Stimulated activated CD4-positive, alpha-beta T cell treated with anti-CD3 and anti-CD28 coated beads, Interleukin-2, amount 100 ng/mL, for 24 hours (primary cell): ENCODE data around the gene ELMO2.

ENCODE experiments used
- DNase-seq, 2 donors: peaks; one replicate each; pipeline ENCODE4 v3.0.0-alpha.2; 2020

Gene ELMO2

GRCh38 chr20:46365487-46366220 lies 40.8 kb downstream of the ELMO2 start:
- no peak for DNase-seq

GRCh38 chr20:46364670-46365486 lies 41.5 kb downstream of the ELMO2 start:
- DNase-seq = no peak

DNA sequence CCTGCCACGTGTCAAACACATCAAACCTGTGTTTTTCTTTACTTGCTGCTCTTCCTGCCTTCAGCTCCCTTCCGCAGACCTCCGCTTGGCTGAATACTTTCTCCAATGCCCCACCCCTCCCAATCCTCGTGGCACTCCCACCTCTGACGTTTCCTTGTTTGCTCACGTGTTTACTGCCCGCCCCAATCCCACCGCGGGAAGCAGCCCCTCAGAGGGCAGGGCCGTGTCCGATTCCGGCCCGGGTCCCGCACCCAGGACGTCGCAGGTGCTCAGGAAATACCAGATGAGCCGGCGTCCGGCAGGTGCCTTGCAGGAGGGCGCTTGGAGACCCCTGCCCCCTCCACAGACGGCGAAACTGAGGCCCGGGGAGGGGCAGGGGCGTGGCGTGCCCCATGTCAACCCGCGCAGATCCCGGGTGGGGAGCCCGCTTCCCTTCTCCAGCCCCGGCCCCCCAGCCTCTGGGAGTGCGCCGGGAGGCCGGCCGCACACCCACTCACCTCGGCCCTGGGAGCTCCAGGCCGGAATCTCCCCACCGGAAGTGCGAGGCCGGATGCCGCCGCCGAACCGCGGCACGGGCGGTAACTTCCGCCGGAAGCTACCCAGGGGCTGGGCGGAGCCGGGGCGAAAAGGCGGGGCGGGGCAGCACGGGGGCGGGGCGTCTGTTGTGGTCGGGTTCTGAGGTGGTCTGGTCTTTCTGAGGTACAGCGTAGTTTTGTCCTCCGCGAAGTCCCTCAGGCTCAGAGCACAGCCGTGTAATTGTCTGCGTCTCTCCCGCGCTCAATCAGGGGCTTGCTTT lies 42.3 kb downstream of the ELMO2 start:
- DNase-seq = peak; percentile 86 to 87

DNA sequence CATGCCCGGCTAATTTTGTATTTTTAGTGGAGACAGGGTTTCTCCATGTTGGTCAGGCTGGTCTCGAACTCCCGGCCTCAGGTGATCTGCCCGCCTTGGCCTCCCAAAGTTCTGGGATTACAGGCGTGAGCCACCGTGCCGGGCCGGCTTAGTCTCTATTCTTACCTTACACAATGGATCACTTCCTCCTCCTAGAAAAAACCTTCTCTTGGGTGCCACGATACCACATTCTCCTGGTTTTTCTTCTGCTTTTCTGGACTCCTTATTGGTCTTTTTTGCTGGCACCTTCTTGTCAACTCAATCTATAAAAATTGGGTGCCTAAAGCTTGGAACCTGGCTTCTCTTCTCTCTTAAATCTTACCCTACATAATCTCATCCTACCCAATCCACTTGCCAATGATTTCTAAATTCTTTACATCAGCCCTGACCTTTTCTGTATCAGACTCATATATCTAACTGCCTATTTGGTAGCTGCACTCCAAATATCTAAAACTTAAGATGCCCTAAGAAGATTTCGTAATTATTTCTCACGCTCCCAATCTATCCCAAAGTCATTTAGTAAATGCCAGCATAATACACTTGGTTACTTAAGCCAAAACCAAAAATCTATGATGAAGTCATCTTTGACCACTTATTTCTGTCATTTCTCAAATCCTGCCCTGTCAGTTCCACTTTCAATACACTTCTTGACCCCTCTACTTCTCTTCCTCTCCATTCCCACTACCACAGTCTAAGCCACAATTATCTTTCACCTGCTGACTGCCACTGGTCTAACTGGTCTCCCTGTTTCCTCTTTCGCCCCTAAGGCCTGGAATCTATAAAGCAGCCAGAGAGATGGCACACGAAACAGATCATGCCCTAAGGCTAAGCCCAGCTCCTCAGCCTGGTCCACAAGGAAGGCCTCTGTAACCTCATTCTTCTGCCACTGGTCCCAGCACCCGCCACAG lies 43.2 kb downstream of the ELMO2 start:
- no peak for DNase-seq

DNA sequence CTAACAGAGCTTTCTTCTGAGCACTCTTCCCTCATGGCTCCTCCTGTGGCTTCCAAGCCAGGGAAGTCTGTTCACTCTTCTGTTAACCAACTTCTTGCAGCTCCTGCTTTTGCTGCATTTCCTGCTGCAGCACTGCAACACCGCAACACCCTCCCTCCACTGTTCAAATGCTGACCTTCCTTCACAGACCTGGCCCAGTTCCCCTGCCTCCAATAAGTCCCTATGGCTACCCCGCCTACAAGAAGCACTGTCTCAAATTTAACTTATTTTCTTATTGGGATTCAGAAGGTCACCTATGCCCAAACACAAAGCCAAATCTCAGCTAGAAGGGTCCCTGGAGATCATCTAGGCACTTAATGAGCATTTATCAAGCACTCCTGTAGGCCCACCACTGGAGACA lies 44.6 kb downstream of the ELMO2 start:
- no peak for DNase-seq

DNA sequence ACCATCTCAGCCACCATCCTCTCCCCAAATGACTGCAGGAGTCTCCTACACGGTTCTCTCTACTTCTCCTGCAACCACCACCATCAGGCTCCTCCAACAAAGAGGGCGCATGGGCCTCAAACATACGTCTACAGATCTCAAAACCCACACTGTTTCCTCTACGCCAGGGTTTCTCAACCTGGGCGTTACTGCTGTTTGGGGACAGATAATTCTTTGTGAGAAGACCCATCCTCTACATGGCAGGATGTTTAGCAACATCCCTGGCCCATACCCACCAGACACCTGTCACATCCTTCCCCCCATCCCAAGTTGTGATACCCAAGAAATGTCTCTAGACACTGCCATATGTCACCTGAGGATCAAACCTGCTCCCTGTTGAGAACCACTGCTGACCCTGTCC lies 45.0 kb downstream of the ELMO2 start:
- no peak for DNase-seq

DNA sequence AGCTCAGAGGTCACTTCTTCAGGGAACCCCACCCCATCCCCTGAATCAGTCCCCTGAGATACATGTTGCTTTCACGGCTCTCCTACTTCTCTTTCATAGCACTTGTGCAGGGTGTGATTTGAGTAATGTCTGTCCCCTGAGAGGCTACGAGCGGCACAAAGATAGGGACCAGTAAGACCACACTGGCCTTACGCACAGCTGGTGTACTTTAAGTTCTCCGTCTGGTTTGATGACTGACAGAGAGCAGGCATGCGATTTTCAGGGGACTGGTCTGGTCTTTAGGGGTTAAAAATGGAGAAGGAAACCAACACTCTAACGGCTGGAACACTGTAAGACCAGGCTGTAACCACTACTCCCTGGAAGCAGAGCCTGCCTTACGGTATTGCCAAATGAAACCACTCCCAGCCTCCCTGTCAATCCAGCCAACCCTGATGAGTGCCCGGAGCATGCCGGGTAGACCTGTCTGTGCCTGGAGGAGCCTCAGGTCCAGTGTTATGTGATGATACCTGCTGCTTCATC lies 47.1 kb downstream of the ELMO2 start:
- DNase-seq = no peak

DNA sequence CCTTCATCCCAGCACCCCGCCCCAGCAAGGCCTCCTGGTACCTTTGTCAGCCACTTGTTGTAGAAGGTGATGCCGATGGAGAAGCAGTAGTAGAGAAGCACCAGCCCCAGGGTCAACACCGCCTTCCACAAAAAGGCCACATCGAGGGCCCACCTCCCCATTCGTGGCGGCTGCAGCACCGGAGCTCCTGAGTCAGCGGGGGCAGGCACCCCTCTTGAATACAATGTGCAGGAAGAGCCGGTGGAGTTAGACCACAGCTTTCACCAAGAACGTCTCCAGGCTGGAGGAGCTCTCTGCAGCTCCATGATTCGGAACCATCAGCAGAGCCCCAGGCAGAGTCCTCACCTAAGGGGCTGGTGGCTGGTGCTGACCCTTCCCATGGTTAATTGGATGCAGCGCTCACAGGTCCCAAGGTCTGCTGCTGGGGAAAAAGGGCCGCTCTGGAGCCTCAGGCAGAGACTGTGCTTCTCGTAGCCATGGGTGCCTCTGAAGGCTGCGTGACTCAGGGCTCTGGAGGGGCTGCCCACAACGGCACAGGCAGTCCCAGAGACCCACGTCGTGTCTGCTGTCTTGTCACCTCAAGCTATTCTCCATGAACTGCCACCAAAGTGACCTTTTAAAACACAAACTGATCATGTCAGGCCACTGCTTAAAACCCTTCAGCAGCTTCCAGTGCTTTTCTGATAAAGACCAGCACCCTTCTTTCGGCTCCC lies 47.9 kb downstream of the ELMO2 start:
- DNase-seq = no peak

DNA sequence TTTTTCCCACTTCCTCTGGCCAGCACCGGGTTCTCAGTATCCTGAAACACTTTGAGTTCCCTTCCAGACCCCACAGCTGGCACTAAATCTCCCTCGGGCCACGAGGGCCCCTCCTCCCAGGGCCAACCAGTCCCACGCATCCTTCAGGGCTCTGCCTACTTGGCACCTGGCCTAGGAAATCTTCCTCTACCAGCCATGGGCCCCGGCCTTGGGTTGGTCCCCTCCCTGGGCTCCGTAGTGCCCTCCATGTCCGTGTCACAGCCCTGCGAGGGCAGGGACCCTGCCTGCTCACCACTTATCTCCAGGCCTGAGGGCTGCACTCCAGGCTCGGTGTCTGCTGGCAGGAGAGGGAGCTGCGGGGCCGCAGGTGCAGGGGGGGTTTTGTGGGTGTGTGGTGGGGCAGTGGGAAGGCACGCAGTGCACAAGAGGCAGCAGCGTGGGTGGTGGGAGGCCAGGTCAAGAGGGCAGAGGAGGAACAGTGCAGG lies 49.3 kb downstream of the ELMO2 start:
- no peak for DNase-seq

DNA sequence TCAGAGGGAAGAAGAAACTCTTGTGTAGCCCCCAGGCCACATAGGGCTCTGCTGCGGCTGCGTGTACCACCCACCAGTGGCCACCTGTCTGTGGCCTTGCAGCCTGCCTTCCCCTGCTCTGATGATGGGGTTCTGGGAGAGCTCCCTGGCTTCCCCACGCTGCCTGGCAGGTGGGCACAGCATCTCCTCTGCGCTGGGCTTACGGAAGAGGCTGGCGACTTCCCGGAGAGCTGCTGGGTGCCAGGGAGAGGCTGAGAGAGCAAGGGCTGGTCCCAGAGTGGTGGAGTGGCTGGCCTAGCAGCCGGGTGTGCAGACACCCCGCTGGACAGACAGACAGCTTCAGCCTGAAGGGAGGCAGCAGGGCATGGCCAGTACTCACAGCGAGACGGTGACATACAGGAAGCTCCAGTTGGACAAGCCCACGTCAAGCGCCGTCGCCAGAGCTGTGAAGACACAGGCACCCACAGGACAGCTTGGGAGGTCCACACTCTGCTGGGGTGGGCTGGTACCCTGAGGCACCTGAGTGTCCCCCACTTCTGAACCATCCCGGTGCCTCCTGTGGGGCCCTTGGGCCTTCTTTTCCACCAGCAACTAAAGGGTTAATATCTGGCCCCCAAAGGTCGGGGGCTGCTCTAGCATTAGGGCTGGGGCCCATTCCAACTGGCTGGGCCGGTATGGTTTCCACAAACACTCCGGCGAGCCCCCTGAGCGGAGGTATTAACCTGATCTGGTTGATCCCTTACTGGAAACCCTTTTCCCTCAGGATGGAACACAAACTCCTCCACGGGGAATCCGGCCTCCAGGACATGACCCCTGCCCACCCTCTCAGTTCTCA lies 50.0 kb downstream of the ELMO2 start:
- DNase-seq = no peak

DNA sequence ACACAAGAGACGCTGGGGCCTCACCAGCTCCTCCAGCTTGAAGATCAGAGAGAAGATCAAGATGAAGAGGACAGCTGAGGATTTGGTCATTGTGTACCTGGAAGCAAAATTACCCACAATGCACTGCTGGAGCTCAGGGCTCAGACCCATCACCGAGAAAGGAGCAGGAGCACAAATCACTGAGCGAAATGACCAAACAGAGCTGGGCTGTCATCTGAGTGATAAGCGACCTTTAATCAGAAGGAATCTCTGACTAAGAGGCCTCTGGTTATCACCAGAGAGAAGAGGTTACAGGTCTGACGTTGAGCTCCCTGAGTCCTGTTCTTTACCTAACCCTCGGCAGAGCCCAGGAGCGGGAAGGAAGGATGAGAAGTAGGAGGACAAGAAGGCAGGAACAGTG lies 50.6 kb downstream of the ELMO2 start:
- DNase-seq = no peak

- no peak for DNase-seq
Observed at GRCh38 chr20:46354920-46355654, 51.3 kb downstream of the ELMO2 start.

- DNase-seq = no peak
Observed at GRCh38 chr20:46354207-46354555, 52.2 kb downstream of the ELMO2 start.

GRCh38 chr20:46353500-46354206 lies 52.8 kb downstream of the ELMO2 start:
- no peak for DNase-seq

DNA sequence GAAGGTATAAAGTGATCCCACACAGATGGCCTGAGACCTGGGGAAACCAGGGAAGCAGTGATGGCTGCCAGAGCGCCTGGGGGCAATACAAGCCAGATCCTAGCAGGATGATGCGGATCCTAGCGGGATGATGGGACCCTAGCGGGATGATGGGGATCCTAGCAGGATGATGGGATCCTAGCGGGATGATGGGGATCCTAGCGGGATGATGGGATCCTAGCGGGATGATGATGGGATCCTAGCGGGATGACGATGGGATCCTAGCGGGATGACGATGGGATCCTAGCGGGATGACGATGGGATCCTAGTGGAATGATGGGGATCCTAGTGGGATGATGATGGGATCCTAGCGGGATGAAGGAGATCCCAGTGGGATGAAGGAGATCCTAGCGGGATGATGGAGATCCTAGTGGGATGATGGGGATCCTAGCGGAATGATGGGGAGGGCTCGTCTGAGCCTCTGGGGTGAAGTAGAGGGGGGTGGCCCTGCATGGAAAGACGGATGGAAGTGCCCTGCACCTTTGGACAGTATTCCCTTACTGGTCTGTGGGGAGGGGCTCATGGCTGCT lies 54.0 kb downstream of the ELMO2 start:
- DNase-seq = no peak

DNA sequence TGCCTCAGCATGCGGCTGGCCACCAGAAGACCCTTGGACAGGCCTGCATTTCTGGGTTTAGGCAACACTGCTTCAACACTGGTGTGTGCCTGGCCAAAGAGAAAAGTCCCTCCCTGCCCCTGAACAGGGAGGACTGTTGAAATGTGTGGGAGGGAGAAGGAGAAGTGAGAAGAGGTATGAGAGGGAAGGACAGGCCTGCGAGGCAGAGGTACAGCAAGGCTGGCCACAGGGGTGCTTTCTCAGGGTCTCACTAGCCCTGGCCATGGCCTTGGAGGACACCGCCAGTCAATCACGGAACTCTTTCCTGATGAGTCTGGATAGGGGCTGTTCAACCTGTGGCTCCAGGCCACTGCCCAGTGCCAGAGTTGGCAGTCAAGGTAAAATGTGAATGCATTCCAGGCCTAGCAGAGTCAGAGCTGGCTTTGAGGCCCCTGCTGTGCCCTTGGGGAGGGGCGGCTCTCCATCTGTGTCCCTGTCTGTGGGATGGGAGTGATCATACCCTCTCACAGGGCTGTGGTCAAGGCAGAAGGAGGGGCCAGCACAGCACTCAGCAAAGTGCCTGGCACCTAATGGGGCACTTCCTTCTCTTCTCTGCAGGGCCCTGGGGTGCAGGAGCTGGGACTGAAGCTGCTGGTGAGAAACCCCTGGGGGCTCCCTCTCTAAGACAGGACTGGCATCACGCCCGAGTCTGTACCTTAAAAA lies 54.9 kb downstream of the ELMO2 start:
- no peak for DNase-seq

DNA sequence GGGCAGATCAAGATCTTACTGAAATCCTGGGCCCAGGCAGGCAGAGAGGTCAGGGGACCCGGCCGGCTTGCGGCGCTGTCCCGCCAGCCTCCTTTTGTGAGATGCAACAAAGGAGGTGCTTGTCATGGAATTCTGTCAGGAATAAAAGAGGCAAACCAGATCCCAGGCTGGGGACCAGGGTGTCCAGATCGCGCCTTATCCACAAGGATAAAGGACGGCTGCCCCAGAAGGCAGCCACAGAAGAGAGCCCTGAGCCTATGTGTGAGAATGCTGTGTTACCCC lies 55.5 kb downstream of the ELMO2 start:
- DNase-seq = no peak
